HG02678 (cell line): ENCODE results near the gene C4B.
"Not testable (repeated sequence)": the region's sequence is repeated elsewhere in the genome, so short reads cannot be mapped to it uniquely, and the experiment has no call there.

Experiments
- ATAC-seq: cut with Tn5 transposase; IDR thresholded peaks from one replicate; pipeline ENCODE4 v1.9.1; 2021; ENCODE audit warnings: mild to moderate bottlenecking, moderate library complexity; ENCODE audit not compliant: unreplicated experiment

Gene C4B

DNA sequence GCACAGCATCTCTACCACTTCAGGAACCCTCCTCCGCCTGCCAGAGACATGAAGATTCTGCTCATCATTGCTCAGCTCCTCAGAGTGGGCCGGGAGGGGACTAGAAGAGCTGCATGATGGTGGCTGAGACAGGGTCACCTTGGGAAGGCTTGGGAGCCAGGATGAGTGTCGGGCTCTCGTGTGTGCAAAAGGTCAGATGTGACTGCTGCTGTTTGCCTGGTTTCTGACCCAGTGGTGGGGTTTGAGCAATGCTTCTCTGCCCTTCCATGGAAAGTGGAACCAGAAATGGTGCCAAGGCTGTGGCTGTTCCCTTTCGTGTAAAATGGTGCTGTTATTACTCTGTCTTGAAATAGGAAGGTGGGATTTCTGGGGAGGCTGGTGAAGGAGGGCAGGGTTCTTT, 33.6 kb upstream of the C4B start:
- ATAC-seq: not testable (repeated sequence)

GRCh38 chr6:31981744-31982143, 32.9 kb upstream of the C4B start, which contains the start of gene C4A:
Gene C4A, plus strand, starts transcription at chr6:31982057. Its CDS starts 51 bp downstream, at chr6:31982108.
- ATAC-seq: not testable (repeated sequence)

DNA sequence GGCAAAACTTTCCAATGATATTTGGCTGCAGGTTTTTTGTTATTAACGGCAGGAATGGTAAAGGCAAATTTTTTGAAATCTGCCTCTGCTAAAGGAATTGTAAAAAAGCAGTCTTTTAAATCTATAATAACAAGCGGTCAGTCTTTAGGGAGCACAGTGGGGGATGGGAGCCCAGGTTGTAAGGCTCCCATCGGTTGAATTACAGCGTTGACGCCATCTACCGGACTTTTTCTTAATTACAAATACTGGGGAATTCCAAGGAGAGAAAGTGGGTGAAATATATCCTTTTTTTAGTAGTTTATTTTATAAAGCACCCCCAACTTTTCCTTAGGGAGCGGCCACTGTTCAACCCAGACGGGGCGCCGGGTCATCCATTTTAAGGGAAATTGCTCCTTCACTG, 25.2 kb upstream of the C4B start:
- not testable (repeated sequence) for ATAC-seq

- ATAC-seq: not testable (repeated sequence)
Measured at GRCh38 chr6:31994421-31994820, 20.2 kb upstream of the C4B start.

DNA sequence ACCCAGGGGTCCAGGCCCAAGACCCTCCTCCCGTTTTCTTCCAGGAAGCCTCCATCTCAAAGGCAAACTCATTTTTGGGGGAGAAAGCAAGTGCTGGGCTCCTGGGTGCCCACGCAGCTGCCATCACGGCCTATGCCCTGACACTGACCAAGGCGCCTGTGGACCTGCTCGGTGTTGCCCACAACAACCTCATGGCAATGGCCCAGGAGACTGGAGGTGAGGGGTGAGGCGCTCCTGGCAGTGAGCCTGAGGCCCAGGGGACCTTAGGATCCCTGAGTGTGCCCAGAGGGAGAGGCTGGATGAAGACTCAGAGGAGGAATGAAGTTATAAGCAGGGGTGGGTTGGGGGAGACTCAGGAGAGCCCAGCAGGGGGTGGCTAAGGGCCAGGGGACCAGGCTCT, 18.2 kb upstream of the C4B start:
- ATAC-seq: not testable (repeated sequence)

DNA sequence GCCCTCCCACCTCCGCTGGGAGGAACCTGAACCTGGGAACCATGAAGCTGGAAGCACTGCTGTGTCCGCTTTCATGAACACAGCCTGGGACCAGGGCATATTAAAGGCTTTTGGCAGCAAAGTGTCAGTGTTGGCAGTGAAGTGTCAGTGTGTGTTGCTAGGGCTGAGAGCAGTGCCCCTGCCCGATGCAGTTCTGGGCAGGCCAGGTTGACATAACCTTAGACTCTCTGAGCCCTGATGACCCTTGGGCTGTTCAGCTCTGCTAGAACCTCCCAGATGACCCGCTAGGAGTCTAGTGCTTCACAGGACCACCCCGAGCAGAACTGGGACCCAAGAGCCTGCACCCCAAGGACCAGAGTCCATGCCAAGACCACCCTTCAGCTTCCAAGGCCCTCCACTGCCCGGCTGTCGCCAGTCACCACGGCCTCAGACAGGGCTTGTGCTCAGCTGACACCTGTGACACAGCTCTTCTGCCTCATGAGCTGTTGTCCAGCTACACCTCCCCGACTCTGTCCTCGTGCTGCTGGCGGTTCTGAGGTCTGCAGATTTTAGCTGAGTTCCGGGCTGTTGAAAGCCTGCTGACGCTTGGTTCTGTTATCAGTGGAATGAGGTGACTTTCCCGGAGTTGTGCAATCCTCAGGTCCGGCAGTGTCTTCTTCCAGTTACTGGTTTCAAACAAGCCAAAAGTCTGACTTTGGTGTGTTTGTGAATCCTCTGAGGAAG, 11.9 kb upstream of the C4B start:
- ATAC-seq: not testable (repeated sequence)

DNA sequence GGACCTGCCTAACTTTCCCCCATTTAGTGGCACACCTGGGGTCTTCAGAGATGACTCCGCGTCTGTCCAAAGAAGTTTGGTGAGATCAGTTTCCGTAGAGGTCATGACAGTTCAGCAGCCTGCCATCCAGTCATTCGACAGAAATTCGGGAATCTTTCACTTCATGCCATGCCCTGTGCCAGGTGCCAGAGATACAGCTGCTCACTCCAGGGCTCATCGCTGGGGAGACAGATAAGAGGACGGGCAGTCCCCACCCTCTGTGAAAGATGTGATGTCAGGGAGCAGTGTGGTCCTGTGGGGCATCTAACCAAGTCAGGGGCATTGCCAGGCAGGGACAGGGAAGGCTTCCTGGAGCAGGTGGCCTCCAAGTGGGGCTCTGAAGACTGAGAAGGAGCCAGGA, 11.3 kb upstream of the C4B start:
- not testable (repeated sequence) for ATAC-seq

DNA sequence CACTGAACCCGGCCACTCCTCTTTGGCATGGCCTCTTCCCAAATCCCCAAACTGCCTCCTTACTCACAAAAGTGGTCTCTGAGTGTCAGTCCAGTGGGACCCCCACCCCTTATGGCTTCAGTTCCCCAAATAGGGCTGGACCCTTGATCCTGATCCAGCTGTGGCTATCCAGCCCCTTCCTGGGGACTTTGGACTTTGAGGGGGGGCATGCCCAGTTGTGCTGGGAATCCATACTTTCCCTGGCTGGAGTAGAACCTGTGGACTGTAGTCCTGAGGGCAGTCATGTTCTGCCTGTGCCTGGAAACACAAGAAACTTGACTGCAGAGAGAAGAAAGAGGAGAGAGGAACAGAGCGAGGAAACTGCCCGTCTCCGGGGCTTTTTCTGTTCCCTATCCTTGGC, 10.2 kb upstream of the C4B start:
- not testable (repeated sequence) for ATAC-seq

GRCh38 chr6:32004864-32005537, 9.6 kb upstream of the C4B start:
- not testable (repeated sequence) for ATAC-seq

DNA sequence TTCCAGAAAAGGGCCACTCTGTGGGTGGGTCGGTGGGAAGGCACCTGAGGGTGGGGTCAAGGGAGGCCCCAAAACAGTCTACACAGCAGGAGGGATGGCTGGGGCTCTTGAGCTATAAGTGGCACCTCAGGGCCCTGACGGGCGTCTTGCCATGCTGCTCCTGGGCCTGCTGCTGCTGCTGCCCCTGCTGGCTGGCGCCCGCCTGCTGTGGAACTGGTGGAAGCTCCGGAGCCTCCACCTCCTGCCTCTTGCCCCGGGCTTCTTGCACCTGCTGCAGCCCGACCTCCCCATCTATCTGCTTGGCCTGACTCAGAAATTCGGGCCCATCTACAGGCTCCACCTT, 9.1 kb upstream of the C4B start:
- not testable (repeated sequence) for ATAC-seq

DNA sequence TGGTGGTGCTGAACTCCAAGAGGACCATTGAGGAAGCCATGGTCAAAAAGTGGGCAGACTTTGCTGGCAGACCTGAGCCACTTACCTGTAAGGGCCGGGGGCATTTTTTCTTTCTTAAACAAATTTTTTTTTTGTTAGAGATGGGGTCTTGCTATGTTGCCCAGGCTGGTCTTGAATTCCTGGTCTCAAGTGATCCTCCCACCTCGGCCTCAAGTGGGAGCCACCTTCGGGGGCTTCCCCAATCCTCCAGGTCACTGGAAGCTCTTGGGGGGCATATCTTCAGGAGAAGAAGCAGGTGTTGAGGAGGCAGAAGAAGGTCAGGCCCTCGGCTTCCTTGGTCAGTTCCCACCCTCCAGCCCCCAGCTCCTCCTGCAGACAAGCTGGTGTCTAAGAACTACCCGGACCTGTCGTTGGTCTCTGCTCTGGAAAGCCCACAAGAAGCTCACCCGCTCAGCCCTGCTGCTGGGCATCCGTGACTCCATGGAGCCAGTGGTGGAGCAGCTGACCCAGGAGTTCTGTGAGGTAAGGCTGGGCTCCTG, 8.5 kb upstream of the C4B start:
- ATAC-seq: not testable (repeated sequence)

GRCh38 chr6:32007086-32007485, 7.5 kb upstream of the C4B start:
- ATAC-seq: not testable (repeated sequence)

DNA sequence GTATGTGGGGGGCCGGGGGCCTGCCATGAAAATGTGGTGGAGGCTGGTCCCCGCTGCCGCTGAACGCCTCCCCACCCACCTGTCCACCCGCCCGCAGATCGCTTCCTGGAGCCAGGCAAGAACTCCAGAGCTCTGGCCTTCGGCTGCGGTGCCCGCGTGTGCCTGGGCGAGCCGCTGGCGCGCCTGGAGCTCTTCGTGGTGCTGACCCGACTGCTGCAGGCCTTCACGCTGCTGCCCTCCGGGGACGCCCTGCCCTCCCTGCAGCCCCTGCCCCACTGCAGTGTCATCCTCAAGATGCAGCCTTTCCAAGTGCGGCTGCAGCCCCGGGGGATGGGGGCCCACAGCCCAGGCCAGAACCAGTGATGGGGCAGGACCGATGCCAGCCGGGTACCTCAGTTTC, 6.6 kb upstream of the C4B start:
- ATAC-seq: not testable (repeated sequence)

DNA sequence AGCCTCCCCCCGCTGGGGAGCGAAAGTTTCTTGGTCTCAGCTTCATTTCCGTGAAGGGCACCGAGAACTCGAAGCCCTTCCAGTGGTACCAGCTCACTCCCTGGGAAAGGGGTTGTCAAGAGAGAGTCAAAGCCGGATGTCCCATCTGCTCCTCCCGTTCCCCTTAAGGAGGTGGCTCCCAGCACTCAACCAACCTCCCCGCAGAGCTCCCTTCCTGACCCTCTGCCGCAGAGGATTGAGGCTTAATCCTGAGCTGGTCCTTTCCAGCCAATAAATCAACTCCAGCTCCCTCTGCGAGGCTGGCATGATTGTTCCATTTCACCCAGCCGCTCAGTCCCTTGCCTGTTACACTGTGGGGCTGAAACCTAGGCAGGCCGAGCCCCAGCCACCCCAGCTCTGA, 6.0 kb upstream of the C4B start:
- ATAC-seq: not testable (repeated sequence)

DNA sequence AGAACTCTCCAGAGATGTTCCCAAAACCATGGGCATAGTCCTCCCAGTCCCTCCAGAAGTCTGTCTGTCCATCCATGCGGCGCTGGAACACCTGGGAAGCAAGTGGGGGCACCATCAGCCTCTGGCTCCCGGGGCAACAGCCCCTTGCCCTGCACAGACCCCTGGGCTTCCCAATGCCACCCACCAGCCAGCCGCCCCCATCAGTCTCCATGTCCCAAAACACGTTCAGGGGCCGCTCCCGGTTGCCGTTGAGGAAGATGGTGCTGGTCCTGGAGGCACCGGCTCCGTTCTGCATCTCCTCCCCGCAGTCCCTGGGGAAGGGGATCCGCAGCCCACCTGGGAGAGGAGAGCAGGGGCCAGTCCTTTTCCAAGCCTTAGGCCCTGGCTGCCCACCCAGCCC, 5.1 kb upstream of the C4B start:
- ATAC-seq: not testable (repeated sequence)

DNA sequence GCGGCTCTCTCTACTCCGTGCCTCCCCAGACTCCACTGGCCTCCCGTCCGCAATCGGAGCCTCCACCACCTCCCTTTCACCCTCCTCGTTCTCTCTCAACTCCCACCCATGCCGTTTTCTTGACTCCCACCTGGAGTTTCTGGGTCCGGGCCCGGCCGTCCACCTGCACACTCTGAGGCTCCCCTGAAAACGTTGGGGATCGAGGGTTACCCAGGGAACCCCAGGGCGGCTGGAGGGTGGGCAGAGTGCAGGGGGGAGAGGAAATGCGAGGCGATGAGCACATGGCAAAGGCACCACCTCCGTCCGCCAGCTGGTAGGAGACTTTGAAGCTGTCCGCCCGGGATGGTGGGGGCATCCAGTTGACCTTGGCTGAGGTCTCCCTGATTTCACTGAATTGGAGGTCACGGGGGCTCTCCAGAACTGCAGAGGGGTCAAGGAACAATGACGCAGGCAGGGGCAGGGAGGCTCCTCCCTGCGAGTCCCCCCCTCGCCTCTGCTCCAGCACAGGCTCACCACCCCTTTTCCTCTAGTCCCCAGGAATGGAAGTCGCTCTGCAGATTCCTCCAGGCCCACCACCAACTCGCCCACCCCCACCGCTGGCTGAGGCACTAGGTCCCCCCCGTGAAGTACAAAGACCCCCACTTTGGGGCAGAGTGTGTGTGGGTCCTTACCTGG, 3.6 kb upstream of the C4B start:
- not testable (repeated sequence) for ATAC-seq

- not testable (repeated sequence) for ATAC-seq
Measured at GRCh38 chr6:32012941-32013617, 1.5 kb upstream of the C4B start.

DNA sequence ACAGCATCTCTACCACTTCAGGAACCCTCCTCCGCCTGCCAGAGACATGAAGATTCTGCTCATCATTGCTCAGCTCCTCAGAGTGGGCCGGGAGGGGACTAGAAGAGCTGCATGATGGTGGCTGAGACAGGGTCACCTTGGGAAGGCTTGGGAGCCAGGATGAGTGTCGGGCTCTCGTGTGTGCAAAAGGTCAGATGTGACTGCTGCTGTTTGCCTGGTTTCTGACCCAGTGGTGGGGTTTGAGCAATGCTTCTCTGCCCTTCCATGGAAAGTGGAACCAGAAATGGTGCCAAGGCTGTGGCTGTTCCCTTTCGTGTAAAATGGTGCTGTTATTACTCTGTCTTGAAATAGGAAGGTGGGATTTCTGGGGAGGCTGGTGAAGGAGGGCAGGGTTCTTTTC, 857 bp upstream of the C4B start:
- not testable (repeated sequence) for ATAC-seq

DNA sequence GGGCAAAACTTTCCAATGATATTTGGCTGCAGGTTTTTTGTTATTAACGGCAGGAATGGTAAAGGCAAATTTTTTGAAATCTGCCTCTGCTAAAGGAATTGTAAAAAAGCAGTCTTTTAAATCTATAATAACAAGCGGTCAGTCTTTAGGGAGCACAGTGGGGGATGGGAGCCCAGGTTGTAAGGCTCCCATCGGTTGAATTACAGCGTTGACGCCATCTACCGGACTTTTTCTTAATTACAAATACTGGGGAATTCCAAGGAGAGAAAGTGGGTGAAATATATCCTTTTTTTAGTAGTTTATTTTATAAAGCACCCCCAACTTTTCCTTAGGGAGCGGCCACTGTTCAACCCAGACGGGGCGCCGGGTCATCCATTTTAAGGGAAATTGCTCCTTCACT, 7.5 kb downstream of the C4B start:
- not testable (repeated sequence) for ATAC-seq

DNA sequence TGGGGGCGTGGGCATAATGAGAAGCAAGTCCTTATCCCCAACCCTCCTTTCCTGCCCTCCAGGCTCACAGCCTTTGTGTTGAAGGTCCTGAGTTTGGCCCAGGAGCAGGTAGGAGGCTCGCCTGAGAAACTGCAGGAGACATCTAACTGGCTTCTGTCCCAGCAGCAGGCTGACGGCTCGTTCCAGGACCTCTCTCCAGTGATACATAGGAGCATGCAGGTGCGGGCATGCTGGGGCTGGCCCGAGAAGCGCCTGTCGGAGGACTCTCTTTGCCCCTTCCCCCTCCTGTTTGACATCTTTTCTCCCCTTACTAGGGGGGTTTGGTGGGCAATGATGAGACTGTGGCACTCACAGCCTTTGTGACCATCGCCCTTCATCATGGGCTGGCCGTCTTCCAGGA, 14.0 kb downstream of the C4B start:
- ATAC-seq: not testable (repeated sequence)

- not testable (repeated sequence) for ATAC-seq
Measured at GRCh38 chr6:32029553-32029952, 15.0 kb downstream of the C4B start.
